Measurements from ENCODE around the gene PLLP.

Gene PLLP

DNA sequence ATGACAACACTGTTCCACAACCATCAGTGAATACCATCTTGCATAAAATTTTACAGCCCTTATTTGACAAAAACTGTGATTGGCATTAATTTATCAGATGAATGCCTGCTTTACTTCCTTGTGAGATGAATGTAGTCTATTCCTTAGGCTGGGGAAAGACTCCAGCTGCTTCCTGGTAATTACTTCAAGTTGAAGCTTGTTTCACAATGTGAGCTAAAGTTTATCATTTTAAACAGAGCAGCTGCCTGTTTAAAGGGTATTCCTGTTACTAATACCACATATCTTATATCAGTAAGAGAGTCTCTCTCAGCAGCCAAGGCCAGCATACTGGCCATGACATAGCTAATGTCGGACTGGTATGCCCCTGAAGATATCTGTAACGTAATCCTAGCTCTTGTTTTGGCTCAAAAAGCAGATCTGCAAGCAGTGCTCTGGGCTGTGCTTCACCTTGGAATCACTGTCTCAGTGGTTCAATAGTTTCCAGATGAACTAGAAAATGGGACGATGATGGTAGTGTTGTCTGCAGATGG, 52.6 kb downstream of the PLLP start:
- in situ Hi-C loops (cut with MboI; ENCODE audit: low sequenced_read_pairs), result no loop called here

DNA sequence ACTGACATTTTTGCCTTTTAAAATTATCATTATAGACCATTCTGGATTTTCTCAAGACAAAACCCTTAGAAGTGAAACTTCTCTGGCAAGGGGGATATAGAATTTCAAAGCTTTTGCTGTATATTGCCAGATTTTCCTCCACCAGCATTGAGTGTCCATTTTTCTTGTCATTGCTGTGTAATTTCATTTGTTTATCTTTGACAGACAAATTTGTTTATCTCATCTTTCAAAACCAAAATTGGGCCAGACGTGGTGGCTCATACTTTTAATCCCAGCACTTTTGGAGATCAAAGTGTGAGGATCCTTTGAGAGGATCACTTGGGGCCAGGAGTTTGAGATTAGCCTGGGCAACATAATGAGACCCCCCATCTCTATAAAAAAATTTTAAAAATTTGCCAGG, 55.4 kb downstream of the PLLP start:
- in situ Hi-C loops (cut with MboI; ENCODE audit: low sequenced_read_pairs), result no loop called here

DNA sequence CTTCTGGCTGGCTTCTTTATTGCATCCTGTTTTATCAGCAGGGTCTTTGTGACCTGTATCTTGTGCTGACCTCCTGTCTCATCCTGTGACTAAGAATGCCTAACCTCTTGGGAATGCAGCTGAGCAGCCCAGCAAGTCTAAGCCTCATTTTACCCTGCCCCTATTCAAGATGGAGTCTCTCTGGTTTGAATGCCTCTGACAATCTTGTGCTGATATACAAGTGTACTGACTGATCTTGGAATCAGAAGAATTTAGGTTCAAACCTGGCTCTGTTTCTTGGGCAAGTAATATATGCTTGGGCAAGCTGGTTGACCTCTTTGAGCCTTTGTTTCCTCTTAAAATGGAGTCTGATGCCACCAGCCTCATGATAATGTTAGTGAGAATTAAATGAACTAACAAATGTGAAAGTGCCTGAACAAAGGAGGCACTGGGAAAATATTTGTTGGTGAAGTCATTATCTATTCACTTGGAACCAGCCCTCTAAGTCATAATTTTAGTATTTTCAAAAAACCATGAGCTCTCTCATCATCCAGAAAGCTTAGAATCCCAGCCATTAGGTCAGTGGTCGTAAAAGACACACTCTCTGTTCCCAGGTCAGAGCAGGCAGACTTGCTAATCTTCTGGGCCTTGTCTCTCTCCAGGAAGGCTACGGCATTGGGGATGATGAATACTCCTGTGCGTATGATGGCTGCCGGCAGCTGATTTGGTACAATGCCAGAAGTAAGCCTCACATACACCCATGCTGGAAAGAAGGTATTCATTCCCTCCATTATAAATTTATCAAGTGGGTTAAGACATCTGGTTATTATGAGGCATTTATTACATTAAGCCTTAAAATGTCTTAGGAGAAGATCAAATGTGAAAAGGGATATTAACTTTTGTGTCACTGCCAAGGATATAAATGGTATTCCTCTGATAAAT, 57.5 kb downstream of the PLLP start:
- in situ Hi-C loops (cut with MboI; ENCODE audit: low sequenced_read_pairs), result no loop called here

DNA sequence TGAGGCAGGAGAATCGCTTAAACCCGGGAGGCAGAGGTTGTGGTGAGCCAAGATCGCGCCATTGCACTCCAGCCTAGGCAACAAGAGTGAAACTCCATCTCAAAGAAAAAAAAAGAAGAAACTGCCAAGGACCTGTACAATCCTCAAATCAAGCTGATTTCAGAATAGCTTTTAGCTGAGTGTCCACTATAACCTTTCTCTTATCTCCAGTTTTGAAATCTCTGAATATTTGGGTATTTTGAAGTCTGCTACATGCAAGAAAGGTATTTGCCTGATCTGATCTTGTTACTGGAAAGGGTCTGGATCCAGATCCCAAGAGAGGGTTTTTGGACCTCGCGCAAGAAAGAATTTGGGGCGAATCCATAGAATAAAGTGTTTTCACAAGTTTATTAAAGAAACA, 58.5 kb downstream of the PLLP start:
- in situ Hi-C loops (cut with MboI; ENCODE audit: low sequenced_read_pairs), result no loop called here

DNA sequence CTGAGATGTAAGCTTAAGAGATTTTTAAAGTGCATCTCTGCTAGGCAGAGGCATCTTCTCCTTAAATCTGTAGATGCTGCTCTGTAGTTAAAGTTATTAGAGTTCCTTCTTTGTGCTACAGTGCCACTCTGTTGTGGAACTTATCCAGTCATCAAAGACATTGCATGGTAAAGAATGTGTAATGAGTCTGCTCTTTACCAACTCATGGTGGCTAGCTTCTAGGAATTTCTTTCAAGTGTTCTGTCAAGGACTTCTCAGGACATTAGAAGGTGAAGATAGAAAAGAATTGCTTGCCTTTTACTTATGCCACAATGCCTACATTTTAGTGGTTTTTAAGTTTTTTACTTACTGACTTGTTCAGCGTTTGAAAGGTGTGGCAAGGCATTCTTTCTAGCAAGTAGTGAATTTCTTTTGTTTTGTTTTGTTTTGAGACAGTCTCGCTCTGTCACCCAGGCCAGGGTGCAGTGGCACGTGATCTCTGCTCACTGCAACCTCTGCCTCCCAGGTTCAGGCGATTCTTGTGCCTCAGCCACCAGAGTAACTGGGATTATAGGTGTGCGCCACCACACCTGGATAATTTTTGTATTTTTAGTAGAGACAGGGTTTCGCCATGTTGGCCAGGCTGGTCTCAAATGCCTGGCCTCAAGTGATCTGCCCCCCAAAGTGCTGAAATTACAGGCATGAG, 59.7 kb downstream of the PLLP start:
- in situ Hi-C loops (cut with MboI; ENCODE audit: low sequenced_read_pairs), result no loop called here

DNA sequence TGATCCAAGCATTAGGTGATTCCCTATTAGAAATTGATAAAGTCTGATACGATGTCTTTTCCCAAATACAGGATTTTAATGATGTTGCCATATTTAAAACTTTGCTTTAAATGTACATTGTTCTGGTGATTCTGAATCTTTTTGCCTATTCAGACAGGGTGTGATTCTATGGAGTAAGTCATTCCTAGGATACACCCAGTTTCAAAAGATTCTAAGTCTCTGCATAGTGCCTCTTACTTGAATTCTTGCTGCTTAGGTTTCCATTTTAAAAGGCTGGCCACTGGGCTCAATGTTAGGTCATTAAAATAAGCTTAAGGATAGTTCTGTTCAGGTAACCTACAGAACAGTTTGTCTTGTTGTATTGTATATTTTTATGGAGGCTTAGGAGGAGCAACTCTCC, 61.4 kb downstream of the PLLP start:
- in situ Hi-C loops (cut with MboI; ENCODE audit: low sequenced_read_pairs), result no loop called here

DNA sequence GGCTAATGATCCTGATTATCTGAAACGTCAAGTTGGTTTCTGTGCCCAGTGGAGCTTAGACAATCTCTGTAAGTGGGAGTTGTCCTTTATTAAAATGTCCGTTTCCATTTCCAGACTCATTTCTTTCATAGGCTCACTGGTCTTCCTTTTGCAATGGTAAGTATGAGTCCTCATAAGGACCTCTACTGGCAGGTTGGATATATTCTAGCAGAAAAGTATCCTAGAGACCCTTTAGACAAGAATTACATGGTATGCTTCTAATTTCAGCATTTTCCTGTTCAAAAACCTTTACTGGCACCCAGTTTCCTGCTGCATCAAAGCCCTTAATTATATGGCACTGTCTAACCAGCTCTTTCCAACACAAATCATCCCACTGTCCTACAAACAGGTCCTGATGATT, 67.5 kb downstream of the PLLP start:
- in situ Hi-C loops (cut with MboI; ENCODE audit: low sequenced_read_pairs), result no loop called here

DNA sequence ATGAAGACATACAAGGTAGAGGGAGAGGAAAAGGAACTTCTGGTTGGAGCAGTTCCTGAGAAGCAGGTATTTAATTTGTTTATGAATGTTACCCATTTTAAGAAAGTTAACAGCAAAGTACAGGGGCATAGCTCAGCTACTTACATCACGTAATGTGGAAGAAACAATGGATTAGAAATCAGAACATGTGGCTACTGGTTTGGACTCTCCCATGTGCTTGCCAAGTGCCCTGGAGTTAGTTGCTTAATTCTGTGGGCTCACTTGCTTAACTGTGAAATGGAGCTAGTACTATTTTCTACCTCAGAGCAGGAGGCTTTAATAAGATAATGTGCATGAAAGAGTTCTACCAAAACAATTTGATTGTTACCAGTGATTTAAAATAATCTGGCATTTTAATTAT, 71.0 kb downstream of the PLLP start:
- in situ Hi-C loops (cut with MboI; ENCODE audit: low sequenced_read_pairs), result no loop called here

DNA sequence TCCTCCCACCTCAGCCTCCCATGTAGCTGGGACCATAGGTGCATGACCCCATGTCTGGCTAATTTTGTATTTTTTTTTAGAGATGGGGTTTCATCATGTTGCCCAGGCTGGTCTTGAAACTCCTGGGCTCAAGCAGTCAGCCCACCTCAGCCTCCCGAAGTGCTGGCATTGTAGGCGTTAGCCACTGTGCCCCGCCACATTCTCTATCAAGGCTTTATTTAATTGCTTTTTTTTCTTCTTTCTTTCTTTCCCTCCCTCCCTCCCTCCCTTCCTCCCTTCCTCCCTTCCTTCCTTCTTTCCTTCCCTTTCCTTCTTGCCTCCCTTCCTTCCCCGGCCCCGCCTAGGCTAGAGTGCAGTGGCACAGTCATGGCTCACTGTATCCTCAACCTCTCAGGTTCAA, 74.7 kb downstream of the PLLP start:
- in situ Hi-C loops (cut with MboI; ENCODE audit: low sequenced_read_pairs), result no loop called here

DNA sequence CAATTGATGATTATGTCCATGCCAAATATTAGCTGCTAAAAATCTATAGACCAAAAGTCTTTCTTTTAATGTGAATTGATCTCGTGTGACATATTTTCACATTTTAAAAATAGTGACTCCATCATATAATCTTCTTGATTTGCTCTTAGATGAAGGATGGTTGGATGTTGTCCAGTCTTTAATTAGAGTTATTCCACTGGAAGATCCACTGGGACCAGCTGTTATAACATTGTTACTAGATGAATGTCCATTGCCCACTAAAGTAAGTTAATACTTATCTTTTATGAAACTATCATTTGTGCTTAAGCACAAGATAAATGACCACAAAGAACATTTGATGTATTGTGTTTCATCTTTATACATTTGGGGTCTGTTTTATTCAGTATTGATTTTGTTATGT, 75.5 kb downstream of the PLLP start:
- in situ Hi-C loops (cut with MboI; ENCODE audit: low sequenced_read_pairs), result no loop called here

Measured in HL-60/S4 treated with retinoic acid at 250 ng/mL for 4 days and 3 days (cell line).